WTC11 (cell line): ENCODE measurements around the gene LTBP2. TPM values are rescaled to one million over a fixed set of nuclear protein-coding genes. Genes with fewer than 3 reads are reported as not detected.

Experiments used
- ATAC-seq: fragments of 200-7000 bp; cut with Tn5 transposase; 2 replicates; pipeline ENCODE4 v1.10.0; 2021; ENCODE audit warnings: mild to moderate bottlenecking, moderate library complexity
- CTCF ChIA-PET: fragments of 300-600 bp; sonication (Branson Sonifier 250); formaldehyde crosslinking; loops from one replicate; lab custom pipeline; 2021; ENCODE audit warnings: antibody characterized with exemption; lab: Charles Lee
- POLR2A ChIA-PET: fragments of 350-600 bp; sonication (Branson Sonifier 250); formaldehyde crosslinking; loops from one replicate; lab custom pipeline; 2021; ENCODE audit warnings: antibody characterized with exemption; lab: Charles Lee
- DNase-seq: peaks from one replicate; pipeline ENCODE4 v3.0.0; 2021; ENCODE audit warnings: low spot score
- H3K27ac Mint-ChIP-seq: 2 replicates; pipeline ENCODE4 v1.8.0; 2021; ENCODE audit warnings: mixed read lengths
- H3K27me3 Mint-ChIP-seq: 2 replicates; pipeline ENCODE4 v1.8.0; 2021; ENCODE audit warnings: low read depth, mild to moderate bottlenecking, moderate library complexity, mixed read lengths
- H3K36me3 Mint-ChIP-seq: 2 replicates; pipeline ENCODE4 v1.8.0; 2021; ENCODE audit warnings: mixed read lengths
- H3K4me1 Mint-ChIP-seq: 2 replicates; pipeline ENCODE4 v1.8.0; 2022; ENCODE audit warnings: mixed read lengths
- H3K4me3 Mint-ChIP-seq: 2 replicates; pipeline ENCODE4 v1.8.0; 2021; ENCODE audit warnings: mild to moderate bottlenecking, moderate library complexity, mixed read lengths
- H3K9me3 Mint-ChIP-seq: 2 replicates; pipeline ENCODE4 v1.8.0; 2021; ENCODE audit warnings: mixed read lengths
- CBFB ChIP-seq: sonication (generic); formaldehyde crosslinking; IDR thresholded peaks from 2 replicates; pipeline ENCODE4 v1.8.1; 2022; ENCODE audit warnings: mild to moderate bottlenecking, low read depth, missing genetic modification reagents
- E2F5 ChIP-seq: sonication (generic); formaldehyde crosslinking; IDR thresholded peaks from 2 replicates; pipeline ENCODE4 v1.8.1; 2022; ENCODE audit warnings: mild to moderate bottlenecking, moderate library complexity, missing genetic modification reagents
- ELF4 ChIP-seq: sonication (generic); formaldehyde crosslinking; IDR thresholded peaks from 2 replicates; pipeline ENCODE4 v1.8.1; 2022; ENCODE audit warnings: low read depth, mild to moderate bottlenecking, moderate library complexity, missing genetic modification reagents
- FOXK1 ChIP-seq: sonication (generic); formaldehyde crosslinking; IDR thresholded peaks from 2 replicates; pipeline ENCODE4 v1.8.0; 2022; ENCODE audit warnings: mild to moderate bottlenecking, moderate library complexity, missing genetic modification reagents
- FOXP1 ChIP-seq: sonication (generic); formaldehyde crosslinking; IDR thresholded peaks from 2 replicates; pipeline ENCODE4 v1.8.0; 2022; ENCODE audit warnings: missing genetic modification reagents, mild to moderate bottlenecking, moderate library complexity, borderline replicate concordance
- OVOL2 ChIP-seq: fragments of 250-450 bp; sonication (Bioruptor Pico); IDR thresholded peaks from 2 replicates; pipeline ENCODE4 v1.9.0; 2021; ENCODE audit warnings: mild to moderate bottlenecking, borderline replicate concordance
- PRRX2 ChIP-seq: fragments of 250-450 bp; sonication (Bioruptor Pico); IDR thresholded peaks from 2 replicates; pipeline ENCODE4 v1.8.0; 2021; ENCODE audit warnings: mild to moderate bottlenecking
- TEAD1 ChIP-seq: sonication (generic); formaldehyde crosslinking; IDR thresholded peaks from 2 replicates; pipeline ENCODE4 v1.8.0; 2022; ENCODE audit warnings: mild to moderate bottlenecking, missing genetic modification reagents
- TEAD4 ChIP-seq: sonication (generic); formaldehyde crosslinking; IDR thresholded peaks from 2 replicates; pipeline ENCODE4 v1.8.0; 2022; ENCODE audit warnings: mild to moderate bottlenecking, missing genetic modification reagents
- USF2 ChIP-seq: sonication (generic); formaldehyde crosslinking; IDR thresholded peaks from 2 replicates; pipeline ENCODE4 v1.8.1; 2023; ENCODE audit warnings: mild to moderate bottlenecking, missing genetic modification reagents, moderate library complexity
- ZNF121 ChIP-seq: sonication (generic); formaldehyde crosslinking; IDR thresholded peaks from 2 replicates; pipeline ENCODE4 v1.8.0; 2023; ENCODE audit warnings: missing genetic modification reagents
- ZNF138 ChIP-seq: sonication (generic); formaldehyde crosslinking; conservative IDR thresholded peaks from 2 replicates; pipeline ENCODE4 v1.8.1; 2022; ENCODE audit warnings: mild to moderate bottlenecking, moderate library complexity, missing genetic modification reagents
- ZNF232 ChIP-seq: sonication (generic); formaldehyde crosslinking; IDR thresholded peaks from 2 replicates; pipeline ENCODE4 v1.8.0; 2022; ENCODE audit warnings: mild to moderate bottlenecking, missing genetic modification reagents
- ZNF423 ChIP-seq: fragments of 250-450 bp; sonication (Bioruptor Pico); IDR thresholded peaks from 2 replicates; pipeline ENCODE4 v2.1.2; 2022; ENCODE audit warnings: mild to moderate bottlenecking, moderate library complexity
- ZNF512 ChIP-seq: sonication (generic); formaldehyde crosslinking; IDR thresholded peaks from 2 replicates; pipeline ENCODE4 v1.8.1; 2022; ENCODE audit warnings: missing genetic modification reagents, borderline replicate concordance
- ZNF671 ChIP-seq: fragments of 250-450 bp; sonication (Bioruptor Pico); IDR thresholded peaks from 2 replicates; pipeline ENCODE4 v1.8.0; 2021; ENCODE audit warnings: mild to moderate bottlenecking
- total RNA-seq: library from RNA; stranded (reverse); gene quantifications from 3 replicates; pipeline ENCODE4 v1.2.3, GENCODE V29; 2021
- TF ChIP-seq, protein P1 (sequence below): fragments of 250-450 bp; sonication (Bioruptor Pico); IDR thresholded peaks from 2 replicates; pipeline ENCODE4 v2.1.2; 2022; ENCODE audit warnings: mild to moderate bottlenecking, moderate library complexity
- TF ChIP-seq, protein P2 (sequence below): sonication (generic); formaldehyde crosslinking; conservative IDR thresholded peaks from 2 replicates; pipeline ENCODE4 v1.8.1; 2022; ENCODE audit warnings: mild to moderate bottlenecking, missing genetic modification reagents
- TF ChIP-seq, protein P3 (sequence below): sonication (generic); formaldehyde crosslinking; IDR thresholded peaks from 2 replicates; pipeline ENCODE4 v1.8.0; 2023; ENCODE audit warnings: missing genetic modification reagents, mild to moderate bottlenecking, borderline replicate concordance

LTBP2 gene
- total RNA-seq, 1 experiment from 2014 or later = 1.2 TPM

DNA sequence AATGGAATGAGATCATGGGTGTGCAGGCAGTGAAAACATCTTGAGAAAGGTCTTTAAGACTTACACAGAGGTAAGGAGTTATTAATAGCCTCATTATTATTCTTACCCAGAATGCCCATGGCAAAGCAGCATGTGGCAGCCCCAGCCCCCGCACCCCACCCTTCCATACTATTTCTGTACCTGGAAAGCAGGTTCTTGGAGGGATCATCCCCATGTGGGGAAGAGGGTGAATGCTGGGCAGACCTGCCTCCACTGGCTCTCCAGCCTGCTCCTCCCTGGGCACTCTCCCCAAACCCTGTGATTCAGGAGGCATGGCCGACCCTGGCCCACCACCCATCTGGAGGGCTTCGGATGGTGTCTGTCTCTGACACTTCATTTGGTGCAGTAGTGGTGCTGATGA lies 147.3 kb downstream of the LTBP2 start:
- no peak overlapping the region for H3K4me3 Mint-ChIP-seq
- H3K9me3 Mint-ChIP-seq = no peaks in the 10 kb centered on the region
- no peaks in the 10 kb centered on the region for H3K36me3 Mint-ChIP-seq
- H3K27ac Mint-ChIP-seq = no peak overlapping the region
- POLR2A ChIA-PET = interaction anchor here (0.8 kb wide), 1 partner anchor 138 kb away, joined by 3 read pairs; no protein-coding TSS in a partner anchor
- no peaks in the 10 kb centered on the region; the same call in 1 of the 2 replicates for H3K27me3 Mint-ChIP-seq
- H3K4me1 Mint-ChIP-seq = peaks cover 5% of the 10 kb centered on the region
- ATAC-seq (no peak), DNase-seq (no peak)
- TF ChIP-seq USF2 (no peak), ZNF423 (CRISPR knock-in tag) (no peak), ZNF232 (no peak), OVOL2 (CRISPR knock-in tag) (no peak), FOXK1 (CRISPR knock-in tag) (no peak), ZNF138 (CRISPR knock-in tag) (no peak)
- TF ChIP-seq, protein P1, sequence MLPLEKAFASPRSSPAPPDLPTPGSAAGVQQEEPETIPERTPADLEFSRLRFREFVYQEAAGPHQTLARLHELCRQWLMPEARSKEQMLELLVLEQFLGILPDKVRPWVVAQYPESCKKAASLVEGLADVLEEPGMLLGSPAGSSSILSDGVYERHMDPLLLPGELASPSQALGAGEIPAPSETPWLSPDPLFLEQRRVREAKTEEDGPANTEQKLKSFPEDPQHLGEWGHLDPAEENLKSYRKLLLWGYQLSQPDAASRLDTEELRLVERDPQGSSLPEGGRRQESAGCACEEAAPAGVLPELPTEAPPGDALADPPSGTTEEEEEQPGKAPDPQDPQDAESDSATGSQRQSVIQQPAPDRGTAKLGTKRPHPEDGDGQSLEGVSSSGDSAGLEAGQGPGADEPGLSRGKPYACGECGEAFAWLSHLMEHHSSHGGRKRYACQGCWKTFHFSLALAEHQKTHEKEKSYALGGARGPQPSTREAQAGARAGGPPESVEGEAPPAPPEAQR (CRISPR knock-in tag) = no peak
- TF ChIP-seq, protein P2, sequence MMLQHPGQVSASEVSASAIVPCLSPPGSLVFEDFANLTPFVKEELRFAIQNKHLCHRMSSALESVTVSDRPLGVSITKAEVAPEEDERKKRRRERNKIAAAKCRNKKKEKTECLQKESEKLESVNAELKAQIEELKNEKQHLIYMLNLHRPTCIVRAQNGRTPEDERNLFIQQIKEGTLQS (CRISPR knock-in tag) = no peak
- CTCF ChIA-PET = interaction anchor here (0.8 to 1.5 kb wide), 3 partner anchors 14 to 208 kb away, joined by 3 to 8 read pairs (median 3); no protein-coding TSS in a partner anchor

DNA sequence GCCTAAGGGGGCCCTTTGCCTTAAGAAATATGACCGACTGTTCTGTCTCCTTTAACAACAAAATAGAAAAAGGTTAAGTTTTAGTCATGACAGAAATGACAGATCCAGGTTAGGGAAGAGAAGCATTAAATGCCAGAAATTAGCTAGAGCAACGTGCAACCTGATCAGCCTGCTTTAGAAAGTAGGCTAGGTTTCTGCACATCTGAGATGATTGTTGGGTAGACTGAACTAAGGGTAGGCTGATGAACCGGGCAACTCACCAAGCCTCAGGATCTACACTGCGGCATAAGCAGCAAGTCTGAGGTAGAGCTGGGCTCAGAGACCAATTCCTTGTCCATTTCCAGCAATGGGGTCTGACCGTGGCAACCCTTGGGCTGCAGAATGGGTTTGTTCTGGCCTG lies 148.3 kb downstream of the LTBP2 start:
- TF ChIP-seq TEAD1 (CRISPR knock-in tag) = no peak
- no peak for TF ChIP-seq ELF4 (CRISPR knock-in tag)
- no peak for TF ChIP-seq E2F5 (CRISPR knock-in tag)
- TF ChIP-seq CBFB (CRISPR knock-in tag) = no peak
- TF ChIP-seq ZNF671 (CRISPR knock-in tag) = no peak
- no peak for TF ChIP-seq ZNF423 (CRISPR knock-in tag)
- no peak for TF ChIP-seq ZNF121
- TF ChIP-seq FOXP1 (CRISPR knock-in tag) = no peak
- TF ChIP-seq, protein P1 (CRISPR knock-in tag) = no peak
- TF ChIP-seq ZNF512 (CRISPR knock-in tag) = no peak
- TF ChIP-seq PRRX2 (CRISPR knock-in tag) = no peak
- TF ChIP-seq, protein P2 (CRISPR knock-in tag) = no peak
- TF ChIP-seq, protein P3, sequence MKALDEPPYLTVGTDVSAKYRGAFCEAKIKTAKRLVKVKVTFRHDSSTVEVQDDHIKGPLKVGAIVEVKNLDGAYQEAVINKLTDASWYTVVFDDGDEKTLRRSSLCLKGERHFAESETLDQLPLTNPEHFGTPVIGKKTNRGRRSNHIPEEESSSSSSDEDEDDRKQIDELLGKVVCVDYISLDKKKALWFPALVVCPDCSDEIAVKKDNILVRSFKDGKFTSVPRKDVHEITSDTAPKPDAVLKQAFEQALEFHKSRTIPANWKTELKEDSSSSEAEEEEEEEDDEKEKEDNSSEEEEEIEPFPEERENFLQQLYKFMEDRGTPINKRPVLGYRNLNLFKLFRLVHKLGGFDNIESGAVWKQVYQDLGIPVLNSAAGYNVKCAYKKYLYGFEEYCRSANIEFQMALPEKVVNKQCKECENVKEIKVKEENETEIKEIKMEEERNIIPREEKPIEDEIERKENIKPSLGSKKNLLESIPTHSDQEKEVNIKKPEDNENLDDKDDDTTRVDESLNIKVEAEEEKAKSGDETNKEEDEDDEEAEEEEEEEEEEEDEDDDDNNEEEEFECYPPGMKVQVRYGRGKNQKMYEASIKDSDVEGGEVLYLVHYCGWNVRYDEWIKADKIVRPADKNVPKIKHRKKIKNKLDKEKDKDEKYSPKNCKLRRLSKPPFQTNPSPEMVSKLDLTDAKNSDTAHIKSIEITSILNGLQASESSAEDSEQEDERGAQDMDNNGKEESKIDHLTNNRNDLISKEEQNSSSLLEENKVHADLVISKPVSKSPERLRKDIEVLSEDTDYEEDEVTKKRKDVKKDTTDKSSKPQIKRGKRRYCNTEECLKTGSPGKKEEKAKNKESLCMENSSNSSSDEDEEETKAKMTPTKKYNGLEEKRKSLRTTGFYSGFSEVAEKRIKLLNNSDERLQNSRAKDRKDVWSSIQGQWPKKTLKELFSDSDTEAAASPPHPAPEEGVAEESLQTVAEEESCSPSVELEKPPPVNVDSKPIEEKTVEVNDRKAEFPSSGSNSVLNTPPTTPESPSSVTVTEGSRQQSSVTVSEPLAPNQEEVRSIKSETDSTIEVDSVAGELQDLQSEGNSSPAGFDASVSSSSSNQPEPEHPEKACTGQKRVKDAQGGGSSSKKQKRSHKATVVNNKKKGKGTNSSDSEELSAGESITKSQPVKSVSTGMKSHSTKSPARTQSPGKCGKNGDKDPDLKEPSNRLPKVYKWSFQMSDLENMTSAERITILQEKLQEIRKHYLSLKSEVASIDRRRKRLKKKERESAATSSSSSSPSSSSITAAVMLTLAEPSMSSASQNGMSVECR (CRISPR knock-in tag) = no peak
- TF ChIP-seq TEAD4 (CRISPR knock-in tag) = no peak
- DNase-seq = no peak
- ChIA-PET POLR2A (interaction anchor here (0.8 kb wide), 1 partner anchor 137 kb away, joined by 3 read pairs; no protein-coding TSS in a partner anchor), CTCF (interaction anchor here (0.8 to 1.5 kb wide), 4 partner anchors 15 to 173 kb away, joined by 3 to 8 read pairs (median 3); no protein-coding TSS in a partner anchor)
- Mint-ChIP-seq H3K27ac (no peak overlapping the region), H3K27me3 (no peaks in the 10 kb centered on the region; the same call in 1 of the 2 replicates), H3K9me3 (no peaks in the 10 kb centered on the region), H3K36me3 (no peaks in the 10 kb centered on the region), H3K4me3 (no peak overlapping the region), H3K4me1 (peaks cover 5% of the 10 kb centered on the region)
- no peak for ATAC-seq
